Left forelimb (tissue), 1 donor: ENCODE data around the gene HCN4.

Experiments
- DNase-seq: peaks from one replicate; pipeline ENCODE4 v3.0.0-alpha.2; 2018; ENCODE audit warnings: low spot score

HCN4 gene

DNA sequence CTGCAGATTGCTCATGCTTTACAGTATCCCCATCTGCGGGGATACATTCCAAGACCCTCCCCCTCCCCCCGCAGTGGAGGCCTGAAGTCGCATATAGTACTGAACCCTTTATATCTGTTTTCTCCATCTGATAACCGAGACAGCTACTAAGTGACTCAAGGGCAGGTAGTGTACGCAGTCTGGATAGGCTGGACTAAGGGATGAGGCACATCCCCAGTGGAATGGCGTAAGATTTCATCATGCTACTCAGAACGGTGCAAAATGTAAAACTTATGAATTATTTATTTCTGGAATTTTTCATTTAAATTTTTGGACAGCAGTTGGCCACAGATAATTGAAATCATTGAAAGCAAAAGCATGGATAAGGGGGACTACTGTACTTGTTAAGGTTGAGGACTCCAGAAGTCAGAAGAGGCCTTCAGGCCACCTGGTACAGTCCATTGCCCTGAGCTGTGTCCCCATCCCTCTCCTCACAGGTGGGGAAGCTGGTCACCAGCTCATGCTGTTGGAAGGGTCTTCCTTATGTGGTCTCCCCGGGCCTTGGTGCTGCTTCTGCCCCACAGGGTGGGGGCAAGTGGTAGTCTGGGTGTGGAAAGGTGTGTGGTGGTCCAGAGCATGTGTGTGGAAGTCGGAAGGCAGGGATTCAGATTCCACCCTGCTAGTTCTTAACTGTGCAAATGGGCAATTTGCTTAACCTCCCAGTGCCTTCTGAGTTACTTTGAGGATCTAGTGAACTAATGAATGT lies 72.0 kb downstream of the HCN4 start:
- DNase-seq: no peak

DNA sequence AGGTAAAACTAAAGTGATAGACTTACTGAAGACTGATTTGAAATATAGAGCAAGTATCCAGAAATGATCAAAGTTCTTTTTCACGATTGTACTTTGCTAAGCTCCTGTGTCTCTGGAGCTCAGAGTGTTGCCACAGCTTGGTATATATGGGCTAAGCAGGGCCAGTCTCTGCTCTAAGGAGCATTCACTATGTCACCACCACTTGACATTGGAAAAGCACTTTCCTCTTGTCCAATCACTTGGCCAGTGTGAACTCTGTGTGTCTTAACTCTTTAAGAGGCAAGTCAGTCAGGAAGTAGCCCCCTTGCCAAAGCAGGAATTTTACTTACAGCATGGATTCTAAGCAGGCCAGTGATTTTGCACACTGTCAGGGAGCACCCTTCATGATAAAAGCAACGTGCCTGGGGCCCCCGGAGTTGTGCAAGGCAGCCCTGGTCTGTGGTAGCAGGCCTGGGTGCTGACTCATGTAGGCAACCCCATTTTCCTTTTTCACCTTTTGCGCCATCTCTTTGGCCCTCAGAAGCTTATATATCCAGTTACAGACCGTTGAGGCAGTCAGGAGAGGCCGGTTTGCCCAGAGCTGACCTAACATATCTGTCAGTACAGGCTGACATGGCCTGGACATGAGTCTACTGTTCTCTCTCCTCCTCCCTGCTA lies 73.0 kb downstream of the HCN4 start:
- DNase-seq: no peak

DNA sequence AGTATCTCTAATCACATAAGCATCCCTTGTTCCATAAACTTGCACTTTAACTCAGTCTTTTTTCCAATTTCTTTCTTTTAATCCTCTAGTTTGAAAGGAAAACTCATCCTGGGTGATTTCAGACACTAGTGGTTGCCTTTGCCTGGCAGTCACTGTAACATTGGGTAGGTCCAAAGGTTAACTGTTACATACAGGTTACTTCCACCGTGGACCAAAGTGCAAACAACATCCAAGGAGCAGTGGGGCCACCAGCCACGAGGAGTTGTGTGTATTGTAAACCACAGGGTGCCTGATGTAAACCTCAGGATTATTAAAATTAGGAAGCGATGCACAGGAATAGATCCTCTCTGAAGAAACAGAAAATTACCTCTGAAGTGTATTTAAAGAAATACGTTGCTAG lies 75.0 kb downstream of the HCN4 start:
- no peak for DNase-seq

DNA sequence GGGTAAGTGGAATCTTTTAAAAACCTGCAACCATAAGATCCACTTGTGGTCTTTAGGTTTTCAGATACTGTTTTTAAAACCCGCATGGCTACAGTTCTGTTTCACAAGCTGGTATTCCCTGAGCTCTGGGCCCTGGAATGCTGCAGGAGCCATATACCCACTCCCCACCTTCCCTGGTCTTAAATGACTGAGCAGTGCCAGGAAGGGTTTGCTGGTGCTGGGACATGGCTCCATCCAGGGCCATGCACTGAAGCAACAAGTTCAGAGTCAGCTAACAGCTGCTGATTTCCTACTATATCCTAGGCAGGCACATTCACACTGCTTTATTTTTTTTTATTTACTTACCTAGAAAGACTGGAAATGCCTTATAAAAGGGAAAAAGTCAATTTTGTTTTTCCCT lies 77.3 kb downstream of the HCN4 start:
- no peak for DNase-seq

DNA sequence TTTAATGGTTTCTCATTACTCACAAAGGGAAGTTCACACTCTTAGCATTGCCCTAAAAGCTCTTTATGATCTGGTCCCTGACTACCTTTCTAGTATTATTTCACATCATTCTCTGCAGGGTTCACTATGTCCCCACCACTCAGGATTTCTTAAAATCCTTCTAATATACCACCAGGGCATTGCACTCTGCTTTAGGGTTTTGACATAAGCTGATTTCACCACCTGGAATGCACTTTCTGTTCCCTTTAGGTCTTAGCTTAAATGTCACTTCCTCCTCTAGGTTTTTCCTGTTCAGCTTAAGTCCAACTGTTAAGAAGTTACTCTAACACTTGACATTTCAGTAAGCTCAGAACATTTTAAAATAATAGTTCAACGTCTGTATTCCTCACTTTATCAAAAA lies 81.7 kb downstream of the HCN4 start:
- no peak for DNase-seq

DNA sequence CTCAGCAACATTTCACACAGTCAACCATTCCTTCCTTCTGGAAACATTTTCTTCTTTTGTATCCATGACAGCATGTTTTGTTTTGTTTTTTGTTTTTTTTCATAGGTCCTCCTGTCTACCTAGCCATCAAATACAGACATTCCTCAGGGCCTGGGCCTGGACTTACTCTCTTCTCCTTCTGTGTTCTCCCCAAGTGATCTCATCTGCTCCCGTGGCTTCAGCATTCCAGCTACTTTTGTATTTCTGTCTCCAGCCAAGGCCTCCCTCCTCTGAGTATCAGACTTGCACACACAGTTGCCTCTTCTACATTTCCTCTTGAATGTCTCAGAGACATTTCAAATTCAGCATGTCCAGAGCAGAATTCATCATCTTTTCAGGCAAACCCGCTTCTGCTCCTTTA lies 82.4 kb downstream of the HCN4 start:
- DNase-seq: no peak

DNA sequence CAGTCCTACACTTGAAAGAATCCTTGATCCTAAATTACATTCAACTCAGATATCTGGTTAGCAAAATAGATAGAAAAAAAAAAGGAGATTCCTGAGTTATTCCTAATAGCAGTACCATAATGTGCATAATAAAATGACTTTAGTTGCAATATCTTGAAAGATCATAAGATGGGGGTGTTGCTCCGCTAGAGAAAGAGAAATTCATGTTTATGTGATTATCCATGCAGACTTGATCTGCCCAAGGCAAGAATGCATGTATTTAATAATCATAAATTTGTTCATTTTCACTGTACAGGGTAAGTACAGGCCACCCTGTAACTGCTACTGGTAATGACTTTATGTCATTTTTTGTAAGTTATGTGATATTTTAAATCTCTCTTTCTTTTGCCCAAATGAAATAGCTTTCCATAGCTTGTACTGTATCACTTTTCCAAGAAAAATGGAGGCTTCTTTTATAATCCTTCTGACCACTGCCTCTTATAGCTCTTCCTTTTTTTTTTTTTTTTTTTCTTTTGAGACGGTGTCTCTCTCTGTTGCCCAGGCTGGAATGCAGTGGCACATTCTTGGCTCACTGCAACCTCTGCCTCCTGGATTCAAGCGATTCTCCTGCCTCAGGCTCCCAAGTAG lies 84.6 kb downstream of the HCN4 start:
- DNase-seq: no peak

DNA sequence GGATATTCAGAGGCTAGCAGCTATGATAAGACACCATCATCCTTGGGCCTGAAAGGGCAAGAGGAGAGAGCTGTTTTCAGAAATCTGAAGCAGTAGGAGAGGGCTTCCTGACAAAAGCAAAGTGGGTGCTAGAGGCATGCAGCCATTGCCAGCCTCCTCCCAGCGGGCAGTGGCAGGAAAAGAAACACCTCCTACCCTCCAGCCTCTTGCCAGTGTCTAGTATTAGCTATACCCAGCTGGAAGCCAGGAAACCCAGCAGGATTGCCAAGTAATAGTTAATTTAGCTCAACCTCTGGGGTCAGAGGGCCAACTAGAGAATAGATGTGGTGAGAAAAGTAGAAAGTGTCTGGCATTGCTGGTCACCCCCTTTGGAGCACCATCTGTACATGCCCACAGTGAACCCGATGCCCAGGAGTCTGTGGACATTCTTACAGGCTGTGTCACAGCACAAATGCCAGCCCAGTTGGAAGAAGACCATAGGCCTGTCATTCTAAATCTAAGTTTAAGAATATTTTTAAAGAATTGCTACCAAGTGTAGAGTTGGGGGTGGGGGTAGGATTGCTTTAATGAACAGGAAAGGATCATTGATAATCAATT lies 85.3 kb downstream of the HCN4 start:
- no peak for DNase-seq

DNA sequence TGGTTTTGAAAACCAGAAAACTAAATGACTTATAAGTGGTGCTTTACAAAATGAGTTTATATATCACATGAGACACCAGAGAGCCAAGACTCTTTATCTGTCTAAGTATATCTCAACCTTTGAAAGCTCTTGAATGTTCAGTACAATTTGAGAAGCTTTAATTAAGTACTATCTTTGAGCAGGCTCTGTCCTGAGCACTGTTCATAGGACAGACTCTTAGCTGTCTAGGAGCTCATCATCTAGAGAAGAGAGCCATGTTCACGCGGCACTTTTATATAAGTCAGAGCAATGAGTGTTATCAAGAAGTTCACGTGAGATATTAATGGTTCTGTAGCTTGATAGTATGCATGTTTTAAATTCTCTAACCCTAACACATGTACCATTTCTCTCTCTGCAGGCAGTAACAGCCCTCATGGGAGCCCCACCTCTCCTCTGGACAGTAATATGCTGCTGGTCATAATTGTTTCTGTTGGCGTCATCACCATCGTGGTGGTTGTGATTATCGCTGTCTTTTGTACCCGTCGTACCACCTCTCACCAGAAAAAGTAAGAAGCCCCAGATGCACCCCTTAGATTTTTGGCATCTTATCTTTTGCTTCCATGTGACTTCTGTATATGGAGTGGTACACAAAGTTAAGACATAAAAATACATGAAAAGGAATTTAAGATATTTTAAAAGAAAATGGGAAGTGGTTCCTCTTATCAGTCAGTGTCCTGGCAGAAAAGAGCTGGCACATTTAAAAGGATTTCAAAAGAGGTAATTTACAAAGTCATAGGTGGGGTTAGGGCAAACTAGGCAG lies 86.0 kb downstream of the HCN4 start:
- no peak for DNase-seq

DNA sequence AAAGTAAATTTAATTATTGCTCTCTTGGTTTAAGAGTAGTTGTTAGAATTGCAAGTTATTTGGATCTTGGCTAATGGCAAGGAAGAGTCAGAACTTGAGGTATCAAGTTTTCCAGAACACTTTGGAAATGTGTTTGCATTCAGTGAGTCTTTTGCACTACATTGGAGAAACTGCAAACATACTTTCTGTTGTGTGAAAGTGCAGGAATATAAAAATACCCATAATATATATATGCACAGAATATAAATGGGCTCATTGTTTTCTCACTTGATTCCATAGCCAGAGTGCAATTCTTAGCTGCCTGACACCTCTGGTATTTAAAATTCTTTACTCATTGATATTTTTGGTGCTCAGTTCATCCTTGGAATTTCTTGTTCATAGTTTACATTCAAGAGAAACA lies 92.9 kb downstream of the HCN4 start:
- no peak for DNase-seq

DNA sequence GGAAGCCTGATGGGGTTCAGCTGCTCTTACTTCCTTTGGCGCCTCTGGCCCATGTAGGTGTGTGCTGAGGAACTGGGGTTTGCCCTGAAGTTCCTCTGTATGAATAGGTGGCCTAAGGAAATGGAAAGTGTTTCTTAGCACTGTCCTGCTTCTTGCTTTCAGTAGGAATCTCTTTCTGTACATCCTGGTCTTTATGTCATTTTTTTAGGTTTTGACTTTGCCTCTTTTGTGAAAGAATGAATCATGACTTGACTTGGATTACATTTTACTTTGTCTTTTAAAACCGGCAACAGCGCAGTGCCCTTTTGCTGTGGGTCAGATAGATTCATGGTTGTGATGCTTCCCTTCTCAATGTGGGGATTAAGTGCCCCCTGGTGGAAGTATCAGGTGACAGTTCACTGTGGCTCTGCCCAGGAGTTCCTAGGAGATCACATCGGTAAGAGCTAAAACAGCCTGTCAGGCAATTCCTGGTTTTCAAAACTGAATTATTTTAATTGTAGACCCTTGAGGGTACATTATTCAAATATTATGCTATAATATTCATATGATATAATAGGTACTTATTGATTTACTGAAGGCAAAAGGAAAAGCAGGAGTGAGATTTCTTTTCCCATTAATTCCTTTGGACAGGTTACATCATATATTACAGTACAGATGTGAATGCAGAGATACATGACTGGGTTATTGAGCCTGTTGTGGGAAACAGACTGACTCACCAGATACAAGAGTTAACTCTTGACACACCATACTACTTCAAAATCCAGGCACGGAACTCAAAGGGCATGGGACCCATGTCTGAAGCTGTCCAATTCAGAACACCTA lies 95.4 kb downstream of the HCN4 start:
- no peak for DNase-seq

DNA sequence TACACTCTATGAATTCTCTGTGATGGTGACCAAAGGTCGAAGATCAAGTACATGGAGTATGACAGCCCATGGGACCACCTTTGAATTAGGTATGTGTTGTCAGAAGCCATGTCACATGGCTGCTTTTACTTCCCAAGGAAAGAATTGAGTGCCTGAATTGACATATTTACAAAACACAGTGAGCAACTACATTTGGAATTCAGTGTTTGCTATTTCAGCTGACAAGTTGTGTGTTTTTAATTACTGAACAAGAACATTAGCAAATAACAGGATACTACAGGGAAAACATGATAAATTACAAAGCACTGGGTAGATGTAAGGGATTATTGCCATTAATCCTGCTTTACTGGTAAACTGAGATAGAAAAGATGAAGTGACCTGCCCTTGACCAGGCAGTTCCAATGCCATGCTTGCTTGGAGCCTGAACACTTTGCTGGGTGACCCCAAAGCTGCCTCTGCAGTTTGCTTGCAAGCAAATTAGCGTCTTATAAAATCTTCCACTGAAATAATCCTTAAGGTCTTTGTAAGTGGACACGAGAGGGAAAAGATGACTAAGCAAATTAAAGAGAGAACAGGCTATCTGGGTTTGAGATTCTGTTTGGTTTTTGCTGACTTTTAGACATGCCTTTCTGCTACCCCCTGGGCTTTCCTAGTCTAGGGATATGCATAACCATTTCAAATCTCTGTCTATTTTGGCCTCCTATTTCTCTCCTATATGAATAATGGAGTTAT lies 98.2 kb downstream of the HCN4 start:
- no peak for DNase-seq
